ENCODE measurements around the gene ZNF350. TPM values are rescaled to one million over a fixed set of nuclear protein-coding genes. Genes with fewer than 3 reads are reported as not detected.

The ZNF350 gene
- total RNA-seq (2021; ENCODE audit: unreplicated experiment) (2.3 TPM), Bru-seq, nascent RNA (percentile 58 among the genes with signal in this experiment), BruChase-seq, experiment 1, labeled RNA remaining after a 6-hour chase (percentile 46 among the genes with signal in this experiment), BruChase-seq, experiment 2, labeled RNA remaining after a 2-hour chase (percentile 47 among the genes with signal in this experiment)
- polyA plus RNA-seq (2012): 1.2 and 2.6 TPM in 2 replicates
- long read RNA-seq, transcript ZNF350-201 (5 exons, 2,338 nt): major isoform, 5 of 7 reads
- long read RNA-seq, partial matches to known transcripts: 0 of 7 reads
- long read RNA-seq, other reads (novel, unspliced or antisense): 2 of 7 reads

GRCh38 chr19:51986309-51987291, at the start of gene ZNF350:
TSS of gene ZNF350 (minus strand) at chr19:51986840. CDS start at chr19:51974360, 12,480 bp downstream.
- Histone ChIP-seq H3K79me2 (ENCODE audit: insufficient read depth, low read length) (no peaks in the 10 kb centered on the region), H3K9ac (ENCODE audit: low read length) (peak within 1 kb of the TSS; percentile 19; the same call in 1 of the 2 replicates), H3K36me3 (ENCODE audit: control insufficient read depth in 1 of 2, insufficient read depth in 2 of 2, low read length in 2 of 2) (no peaks in the 10 kb centered on the region), H3K9me3 (ENCODE audit: control insufficient read depth in 1 of 2, insufficient read depth in 1 of 2, low read depth in 1 of 2, low read length in 2 of 2) (peaks cover 22 to 40% of the 10 kb centered on the region in 2 experiments; a peak in 3 of 4 replicates), H2AFZ (ENCODE audit: low read depth, low read length, poor library complexity, severe bottlenecking) (peak within 1 kb of the TSS; percentile 68), H3K9me2 (ENCODE audit: insufficient read depth) (no peaks in the 10 kb centered on the region), H4K20me1 (ENCODE audit: insufficient read depth) (no peaks in the 10 kb centered on the region), H3K27me3 (ENCODE audit: insufficient read depth, low read length) (no peaks in the 10 kb centered on the region), H3K27ac (ENCODE audit: low read depth, low read length) (peak within 1 kb of the TSS; percentile 44), H3K4me1 (ENCODE audit: control insufficient read depth in 1 of 2, insufficient read depth in 2 of 2, low read length in 2 of 2) (peaks cover 3 to 7% of the 10 kb centered on the region in 2 experiments; a peak in 1 of 4 replicates), H3K4me3 (replicated peaks in 1 of 2; ENCODE audit: low read depth in 1 of 2, low read length in 2 of 2) (peak within 1 kb of the TSS; percentile 53 to 65), H3K4me2 (ENCODE audit: low read length) (peak within 1 kb of the TSS; percentile 74)
- BruUV-seq (replicated peaks): TSS peak; percentile 74
- RAD21 ChIA-PET (ENCODE audit: low non-redundant PET in 1 of 2, low total read pairs in 2 of 2, uncharacterized antibody in 2 of 2, unreplicated experiment in 2 of 2): no interaction called here
- intact Hi-C loops (cut with micrococcal nuclease): loop anchor here (1.0 kb wide), 2 partner anchors 42 to 59 kb away; partner anchors contain the start of genes ZNF613 and ZNF614
- TF ChIP-seq, protein P1, sequence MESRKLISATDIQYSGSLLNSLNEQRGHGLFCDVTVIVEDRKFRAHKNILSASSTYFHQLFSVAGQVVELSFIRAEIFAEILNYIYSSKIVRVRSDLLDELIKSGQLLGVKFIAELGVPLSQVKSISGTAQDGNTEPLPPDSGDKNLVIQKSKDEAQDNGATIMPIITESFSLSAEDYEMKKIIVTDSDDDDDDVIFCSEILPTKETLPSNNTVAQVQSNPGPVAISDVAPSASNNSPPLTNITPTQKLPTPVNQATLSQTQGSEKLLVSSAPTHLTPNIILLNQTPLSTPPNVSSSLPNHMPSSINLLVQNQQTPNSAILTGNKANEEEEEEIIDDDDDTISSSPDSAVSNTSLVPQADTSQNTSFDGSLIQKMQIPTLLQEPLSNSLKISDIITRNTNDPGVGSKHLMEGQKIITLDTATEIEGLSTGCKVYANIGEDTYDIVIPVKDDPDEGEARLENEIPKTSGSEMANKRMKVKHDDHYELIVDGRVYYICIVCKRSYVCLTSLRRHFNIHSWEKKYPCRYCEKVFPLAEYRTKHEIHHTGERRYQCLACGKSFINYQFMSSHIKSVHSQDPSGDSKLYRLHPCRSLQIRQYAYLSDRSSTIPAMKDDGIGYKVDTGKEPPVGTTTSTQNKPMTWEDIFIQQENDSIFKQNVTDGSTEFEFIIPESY (IDR thresholded peaks at IDR 0.05; ENCODE audit: extremely low read depth, insufficient replicate concordance, low read length): peak; percentile 42
- TF ChIP-seq ZFX (IDR thresholded peaks at IDR 0.05) (no peak; the same call in 1 of the 2 replicates), EGR1 (IDR thresholded peaks at IDR 0.05; ENCODE audit: low read depth) (peak; percentile 90), POLR2AphosphoS5 (IDR thresholded peaks at IDR 0.05; ENCODE audit: low read depth, low read length) (no peak), YY1 (IDR thresholded peaks at IDR 0.05; ENCODE audit: extremely low read depth, insufficient replicate concordance, low read depth, low read length) (peak; percentile 100), SRF (IDR thresholded peaks at IDR 0.05; ENCODE audit: low read depth) (peak; percentile 52; the same call in 1 of the 2 replicates), SP1 (IDR thresholded peaks at IDR 0.05; ENCODE audit: low read depth) (peak; percentile 75), ELF1 (IDR thresholded peaks at IDR 0.05; ENCODE audit: borderline replicate concordance, low read depth) (peak; percentile 95)
- TF ChIP-seq, protein P2, sequence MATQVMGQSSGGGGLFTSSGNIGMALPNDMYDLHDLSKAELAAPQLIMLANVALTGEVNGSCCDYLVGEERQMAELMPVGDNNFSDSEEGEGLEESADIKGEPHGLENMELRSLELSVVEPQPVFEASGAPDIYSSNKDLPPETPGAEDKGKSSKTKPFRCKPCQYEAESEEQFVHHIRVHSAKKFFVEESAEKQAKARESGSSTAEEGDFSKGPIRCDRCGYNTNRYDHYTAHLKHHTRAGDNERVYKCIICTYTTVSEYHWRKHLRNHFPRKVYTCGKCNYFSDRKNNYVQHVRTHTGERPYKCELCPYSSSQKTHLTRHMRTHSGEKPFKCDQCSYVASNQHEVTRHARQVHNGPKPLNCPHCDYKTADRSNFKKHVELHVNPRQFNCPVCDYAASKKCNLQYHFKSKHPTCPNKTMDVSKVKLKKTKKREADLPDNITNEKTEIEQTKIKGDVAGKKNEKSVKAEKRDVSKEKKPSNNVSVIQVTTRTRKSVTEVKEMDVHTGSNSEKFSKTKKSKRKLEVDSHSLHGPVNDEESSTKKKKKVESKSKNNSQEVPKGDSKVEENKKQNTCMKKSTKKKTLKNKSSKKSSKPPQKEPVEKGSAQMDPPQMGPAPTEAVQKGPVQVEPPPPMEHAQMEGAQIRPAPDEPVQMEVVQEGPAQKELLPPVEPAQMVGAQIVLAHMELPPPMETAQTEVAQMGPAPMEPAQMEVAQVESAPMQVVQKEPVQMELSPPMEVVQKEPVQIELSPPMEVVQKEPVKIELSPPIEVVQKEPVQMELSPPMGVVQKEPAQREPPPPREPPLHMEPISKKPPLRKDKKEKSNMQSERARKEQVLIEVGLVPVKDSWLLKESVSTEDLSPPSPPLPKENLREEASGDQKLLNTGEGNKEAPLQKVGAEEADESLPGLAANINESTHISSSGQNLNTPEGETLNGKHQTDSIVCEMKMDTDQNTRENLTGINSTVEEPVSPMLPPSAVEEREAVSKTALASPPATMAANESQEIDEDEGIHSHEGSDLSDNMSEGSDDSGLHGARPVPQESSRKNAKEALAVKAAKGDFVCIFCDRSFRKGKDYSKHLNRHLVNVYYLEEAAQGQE (IDR thresholded peaks at IDR 0.05; ENCODE audit: low read depth): no peak
- TF ChIP-seq, protein P3, sequence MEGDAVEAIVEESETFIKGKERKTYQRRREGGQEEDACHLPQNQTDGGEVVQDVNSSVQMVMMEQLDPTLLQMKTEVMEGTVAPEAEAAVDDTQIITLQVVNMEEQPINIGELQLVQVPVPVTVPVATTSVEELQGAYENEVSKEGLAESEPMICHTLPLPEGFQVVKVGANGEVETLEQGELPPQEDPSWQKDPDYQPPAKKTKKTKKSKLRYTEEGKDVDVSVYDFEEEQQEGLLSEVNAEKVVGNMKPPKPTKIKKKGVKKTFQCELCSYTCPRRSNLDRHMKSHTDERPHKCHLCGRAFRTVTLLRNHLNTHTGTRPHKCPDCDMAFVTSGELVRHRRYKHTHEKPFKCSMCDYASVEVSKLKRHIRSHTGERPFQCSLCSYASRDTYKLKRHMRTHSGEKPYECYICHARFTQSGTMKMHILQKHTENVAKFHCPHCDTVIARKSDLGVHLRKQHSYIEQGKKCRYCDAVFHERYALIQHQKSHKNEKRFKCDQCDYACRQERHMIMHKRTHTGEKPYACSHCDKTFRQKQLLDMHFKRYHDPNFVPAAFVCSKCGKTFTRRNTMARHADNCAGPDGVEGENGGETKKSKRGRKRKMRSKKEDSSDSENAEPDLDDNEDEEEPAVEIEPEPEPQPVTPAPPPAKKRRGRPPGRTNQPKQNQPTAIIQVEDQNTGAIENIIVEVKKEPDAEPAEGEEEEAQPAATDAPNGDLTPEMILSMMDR (IDR thresholded peaks at IDR 0.05 in 2 of 3, conservative IDR thresholded peaks at IDR 0.05 in 1 of 3; ENCODE audit: borderline replicate concordance in 1 of 3, insufficient read depth in 1 of 3, low read depth in 2 of 3, low read length in 2 of 3): no peak
- DNase-seq (ENCODE audit: low read depth, low spot score) (peak; percentile 90), ATAC-seq (peak; percentile 95)
- CTCF ChIA-PET: no interaction called here
- POLR2A ChIA-PET: no interaction called here

Data from HCT116 (cell line).